Right lobe of liver (tissue), 6 donors: ENCODE results near the gene SPECC1L. TPM values are rescaled to one million over a fixed set of nuclear protein-coding genes. Genes with fewer than 3 reads are reported as not detected.

Experiments used
- ATAC-seq, 4 donors: fragments of 200-7000 bp; cut with Tn5 transposase; one replicate each; pipeline ENCODE4 v1.9.1; 2020; ENCODE audit warnings: mild to moderate bottlenecking in 4 of 4, moderate library complexity in 4 of 4
- DNase-seq, 3 donors: peaks; one replicate each; pipeline ENCODE4 v3.0.0-alpha.2; 2020
- H3K27ac ChIP-seq, 3 donors: fragments of 200-600 bp; one replicate each; pipeline ENCODE4 v1.8.0; 2022
- H3K27me3 ChIP-seq, 2 donors: fragments of 200-600 bp; one replicate each; pipeline ENCODE4 v1.8.0; 2022
- H3K36me3 ChIP-seq, 4 donors: fragments of 200-600 bp; sonication (generic) in 1 of 4; one replicate each; pipeline versions ENCODE4 v1.5.1 to v1.8.0; 2017 to 2022; ENCODE audit warnings: control low read depth in 1 of 4
- H3K4me1 ChIP-seq, 4 donors: fragments of 200-600 bp; sonication (generic) in 1 of 4; one replicate each; pipeline versions ENCODE4 v1.5.1 to v1.8.0; 2017 to 2022; ENCODE audit warnings: control low read depth in 1 of 4
- H3K4me3 ChIP-seq, 3 donors: fragments of 200-600 bp; one replicate each; pipeline ENCODE4 v1.8.0; 2022
- H3K9me3 ChIP-seq, 4 donors: fragments of 200-600 bp; sonication (generic) in 1 of 4; one replicate each; pipeline versions ENCODE4 v1.5.1 to v1.8.0; 2017 to 2022; ENCODE audit warnings: control low read depth in 1 of 4
- CTCF ChIP-seq, 4 donors: fragments of 200-600 bp in 3 of 4; fragments of 450-650 bp in 1 of 4; IDR thresholded peaks; one replicate each; pipeline versions ENCODE4 v1.5.1 to v1.8.0; 2016 to 2022; ENCODE audit warnings: antibody characterized with exemption in 4 of 4, mild to moderate bottlenecking in 2 of 4
- POLR2A ChIP-seq: fragments of 450-650 bp; IDR thresholded peaks from one replicate; pipeline ENCODE4 v1.6.1; 2017; ENCODE audit warnings: antibody characterized with exemption, mild to moderate bottlenecking
- WGBS: methylation state at CpG from one replicate; pipeline ENCODE4 v1.1.6; 2018; ENCODE audit warnings: low coverage, low lambda C conversion rate; ENCODE audit not compliant: insufficient coverage; ENCODE audit errors: missing lambda C conversion rate; 5-methylcytosine and 5-hydroxymethylcytosine counted together
- intact Hi-C, 2 donors: fragments of 100-400 bp; cut with DNase I; formaldehyde crosslinking; loops; one replicate each; pipeline versions ENCODE4 v1.11.2 to v1.14.1; 2022
- total RNA-seq, 6 experiments: library from RNA; depleted of rRNA in 2 of 6; stranded (reverse); fragments of >200 nt in 2 of 6; fragmentation: NEBNext Ultra II Directional in 3 of 6; extraction: Animal tissue kit (Norgen Biotek cat#: 25700) in 3 of 6; gene quantifications; one replicate each; pipeline versions ENCODE4 v1.1.0 to v1.2.4, GENCODE V29; 2016 to 2023
- donor health status: DM: no; HTN: yes; CAD: no.
- donor health status: DM: no; HTN: no; CAD: no.
- donor health status: DM: no; HTN: no; CAD: no.
- donor health status: DM: no; HTN: yes; CAD: no.
- donor health status: DM: no; HTN: yes; CAD: no.

Gene SPECC1L
- total RNA-seq, 6 experiments from 2014 or later, result 16.3 to 26.4 (median 24.2) TPM

- H3K9me3 ChIP-seq, result no peaks in the 10 kb centered on the region
- peak in 1 of 3 donors; percentile 51 for DNase-seq
- H3K4me3 ChIP-seq, result no peak overlapping the region
- TF ChIP-seq POLR2A (no peak), CTCF (IDR thresholded peaks at IDR 0.05) (no peak)
- peaks cover 0 to 31% (median 8%) of the 10 kb centered on the region in 4 donors for H3K36me3 ChIP-seq
- H3K27me3 ChIP-seq, result no peaks in the 10 kb centered on the region
- peak in 1 of 4 donors; percentile 2 for ATAC-seq
- intact Hi-C loops, result no loop called here
- H3K27ac ChIP-seq, result no peak overlapping the region
- 74% methylated on average over 5 of the region's 10 CpGs for WGBS
- H3K4me1 ChIP-seq, result no peaks in the 10 kb centered on the region
These were observed 169.7 kb downstream of the SPECC1L start for GRCh38 chr22:24440270-24440717.

- Histone ChIP-seq H3K27me3 (no peaks in the 10 kb centered on the region), H3K27ac (no peak overlapping the region), H3K9me3 (no peaks in the 10 kb centered on the region), H3K4me1 (no peaks in the 10 kb centered on the region), H3K36me3 (peaks cover 0 to 29% (median 7%) of the 10 kb centered on the region in 4 donors), H3K4me3 (no peak overlapping the region)
- peak in 1 of 3 donors; percentile 53 for DNase-seq
- no peak for TF ChIP-seq POLR2A
- no peak for TF ChIP-seq CTCF (IDR thresholded peaks at IDR 0.05)
- peak in 2 of 4 donors; percentile 6 to 8 for ATAC-seq
- 80% methylated on average over 4 of the region's 30 CpGs for WGBS
- intact Hi-C loops, result no loop called here
These were observed 170.2 kb downstream of the SPECC1L start for GRCh38 chr22:24440718-24441405.

- H3K9me3 ChIP-seq, result no peaks in the 10 kb centered on the region
- no peak overlapping the region for H3K4me3 ChIP-seq
- H3K4me1 ChIP-seq, result no peaks in the 10 kb centered on the region
- H3K36me3 ChIP-seq, result peaks cover 0 to 26% (median 6%) of the 10 kb centered on the region in 4 donors
- peak in 1 of 3 donors; percentile 45 for DNase-seq
- 90% methylated on average over 2 of the region's 8 CpGs for WGBS
- TF ChIP-seq POLR2A (no peak), CTCF (IDR thresholded peaks at IDR 0.05) (no peak)
- intact Hi-C loops, result no loop called here
- no peaks in the 10 kb centered on the region for H3K27me3 ChIP-seq
- no peak overlapping the region for H3K27ac ChIP-seq
- peak in 2 of 4 donors; percentile 4 to 16 for ATAC-seq
These were observed 171.0 kb downstream of the SPECC1L start for GRCh38 chr22:24441406-24442351.

- intact Hi-C loops, result no loop called here
- WGBS, result 83% methylated on average over 2 of the region's 8 CpGs
- peak in 1 of 4 donors; percentile 5 for ATAC-seq
These were observed 171.7 kb downstream of the SPECC1L start for GRCh38 chr22:24442352-24442744.

More at GRCh38 chr22:24442352-24442744, 171.7 kb downstream of the SPECC1L start:
- Histone ChIP-seq H3K27me3 (no peaks in the 10 kb centered on the region), H3K4me1 (no peaks in the 10 kb centered on the region), H3K9me3 (no peaks in the 10 kb centered on the region), H3K27ac (no peak overlapping the region), H3K36me3 (peaks cover 0 to 26% (median 6%) of the 10 kb centered on the region in 4 donors), H3K4me3 (no peak overlapping the region)
- no peak for TF ChIP-seq POLR2A
- peak in 1 of 3 donors; percentile 43 for DNase-seq
